CD4-positive, alpha-beta T cell treated with Interleukin-21 for 1 hour (primary cell): Measurements from ENCODE around the gene NEDD4L.
"Not testable (repeated sequence)": the region's sequence is repeated elsewhere in the genome, so short reads cannot be mapped to it uniquely, and the experiment has no call there.

Experiments
- DNase-seq: peaks from one replicate; pipeline ENCODE4 v3.0.0-alpha.2; 2020

The NEDD4L gene

GRCh38 chr18:58247363-58247834, 203.4 kb downstream of the NEDD4L start:
- no peak for DNase-seq

- DNase-seq: no peak
These were observed 205.7 kb downstream of the NEDD4L start for GRCh38 chr18:58249712-58250111.

- no peak for DNase-seq
These were observed 207.4 kb downstream of the NEDD4L start for GRCh38 chr18:58251416-58251815.

- DNase-seq: no peak
These were observed 208.1 kb downstream of the NEDD4L start for GRCh38 chr18:58252166-58252565.

GRCh38 chr18:58253318-58253717, 209.3 kb downstream of the NEDD4L start:
- DNase-seq: no peak

GRCh38 chr18:58253871-58254270, 209.8 kb downstream of the NEDD4L start:
- no peak for DNase-seq

- no peak for DNase-seq
These were observed 211.0 kb downstream of the NEDD4L start for GRCh38 chr18:58254873-58255511.

- no peak for DNase-seq
These were observed 211.8 kb downstream of the NEDD4L start for GRCh38 chr18:58255701-58256311.

- DNase-seq: no peak
These were observed 212.5 kb downstream of the NEDD4L start for GRCh38 chr18:58256316-58257080.

GRCh38 chr18:58257461-58257860, 213.4 kb downstream of the NEDD4L start:
- no peak for DNase-seq

GRCh38 chr18:58258692-58259342, 214.8 kb downstream of the NEDD4L start:
- no peak for DNase-seq

GRCh38 chr18:58263055-58263957, 219.3 kb downstream of the NEDD4L start:
- DNase-seq: no peak

GRCh38 chr18:58264075-58264474, 220.0 kb downstream of the NEDD4L start:
- no peak for DNase-seq

GRCh38 chr18:58264840-58265239, 220.8 kb downstream of the NEDD4L start:
- DNase-seq: no peak

- DNase-seq: not testable (repeated sequence)
These were observed 221.5 kb downstream of the NEDD4L start for GRCh38 chr18:58265489-58265888.

GRCh38 chr18:58266291-58266690, 222.3 kb downstream of the NEDD4L start:
- no peak for DNase-seq

GRCh38 chr18:58267493-58267892, 223.5 kb downstream of the NEDD4L start:
- DNase-seq: no peak

- no peak for DNase-seq
These were observed 224.8 kb downstream of the NEDD4L start for GRCh38 chr18:58268849-58269248.

- no peak for DNase-seq
These were observed 225.9 kb downstream of the NEDD4L start for GRCh38 chr18:58269931-58270330.

GRCh38 chr18:58270396-58270795, 226.4 kb downstream of the NEDD4L start:
- no peak for DNase-seq

- no peak for DNase-seq
These were observed 227.7 kb downstream of the NEDD4L start for GRCh38 chr18:58271770-58272169.

GRCh38 chr18:58272209-58272608, 228.2 kb downstream of the NEDD4L start:
- no peak for DNase-seq
